Measurements from ENCODE around the gene ADAMTS2. TPM values are rescaled to one million over a fixed set of nuclear protein-coding genes. Genes with fewer than 3 reads are reported as not detected.

Gene ADAMTS2
- total and polyA plus RNA-seq, 2 donors (not counting 3 experiments of a cell fraction or from before 2014, with no cell fraction given): not detected

DNA sequence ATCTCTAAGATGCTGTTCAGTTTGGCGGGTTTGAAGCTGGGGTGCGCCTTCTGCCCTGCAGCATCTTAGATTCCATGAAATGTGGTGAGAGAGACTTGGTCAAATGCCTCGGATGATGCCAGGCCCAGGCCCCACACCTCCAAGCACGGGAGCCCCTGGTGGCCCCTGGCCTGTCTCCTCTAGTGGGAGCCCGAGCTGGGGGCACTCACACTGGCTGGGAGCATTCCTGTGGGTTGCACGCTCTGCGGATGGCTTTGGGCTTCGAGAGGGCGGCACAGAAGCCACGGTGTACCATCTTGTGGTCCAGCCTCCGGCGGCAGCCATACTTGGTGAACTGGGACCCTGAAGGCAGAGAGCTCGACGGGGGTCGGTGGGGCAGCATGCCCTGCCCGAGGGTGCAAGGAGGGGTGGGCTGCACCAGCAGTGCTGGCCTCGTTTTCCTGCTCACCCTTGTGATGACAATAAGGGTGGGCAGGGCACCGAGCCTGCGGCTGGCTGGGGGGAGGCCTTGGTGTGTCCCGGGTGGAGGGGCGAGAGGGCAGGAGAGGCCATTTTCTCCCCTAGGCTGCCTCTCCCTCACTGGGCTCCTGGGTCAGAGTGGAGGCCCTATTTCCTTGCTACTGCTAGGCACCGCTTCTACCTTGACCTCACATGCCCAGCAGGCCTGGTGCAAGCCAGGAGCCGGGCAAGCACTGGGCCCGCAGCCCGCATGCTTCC is 219.3 kb downstream of the ADAMTS2 start:
- Histone ChIP-seq H3K9me3 (replicated peaks; ENCODE audit: control insufficient read depth, insufficient read depth, low read length) (peaks cover 2% of the 10 kb centered on the region), H3K4me2 (ENCODE audit: insufficient read depth, low read length) (no peak overlapping the region), H3K36me3 (ENCODE audit: control insufficient read depth in 2 of 2, extremely low read depth in 1 of 2, insufficient read depth in 2 of 2, low read length in 2 of 2) (no peaks in the 10 kb centered on the region), H3K27me3 (ENCODE audit: control insufficient read depth in 2 of 2, insufficient read depth in 2 of 2, low read length in 2 of 2) (no peaks in the 10 kb centered on the region), H2AFZ (ENCODE audit: low read depth, low read length) (no peak overlapping the region), H3K9me1 (replicated peaks; ENCODE audit: control insufficient read depth, extremely low read depth, insufficient read depth, low read length) (no peaks in the 10 kb centered on the region), H3K4me1 (ENCODE audit: control insufficient read depth, extremely low read depth, insufficient read depth, low read length) (no peaks in the 10 kb centered on the region), H3K9ac (replicated peaks; ENCODE audit: extremely low read depth, insufficient read depth, low read length) (no peak overlapping the region), H3K79me2 (ENCODE audit: control insufficient read depth, insufficient read depth, low read length) (no peaks in the 10 kb centered on the region), H3K4me3 (replicated peaks in 1 of 3; ENCODE audit: insufficient read depth in 1 of 3, low read depth in 1 of 3, low read length in 3 of 3) (no peak overlapping the region), H3K27ac (ENCODE audit: insufficient read depth, low read depth, low read length) (no peak overlapping the region), H4K20me1 (replicated peaks; ENCODE audit: control insufficient read depth, extremely low read depth, insufficient read depth, low read length) (no peaks in the 10 kb centered on the region)
- POLR2A ChIA-PET: no interaction called here
- FAIRE-seq: no peak
- dilution Hi-C loops (cut with MboI; ENCODE audit: extremely low pct_ligation_motif_present, low sequenced_read_pairs): no loop called here
- no TSS peak for BruUV-seq (replicated peaks)
- intact Hi-C loops (cut with micrococcal nuclease): no loop called here
- no peak for DNase-seq (ENCODE audit: low read depth, low spot score)
- TF ChIP-seq GATA2 (IDR thresholded peaks at IDR 0.05; ENCODE audit: insufficient read depth, insufficient read length, low read depth, low read length) (no peak), JUN (IDR thresholded peaks at IDR 0.05; ENCODE audit: borderline replicate concordance, insufficient read depth, insufficient read length, low read depth) (no peak), POLR2AphosphoS5 (IDR thresholded peaks at IDR 0.05; ENCODE audit: insufficient read depth, low read depth, low read length) (no peak), EZH2 (IDR thresholded peaks at IDR 0.05; ENCODE audit: borderline replicate concordance, low read depth, low read length, severe bottlenecking) (no peak), POLR2A (IDR thresholded peaks at IDR 0.05; ENCODE audit: low read depth, low read length) (no peak), MYC (IDR thresholded peaks at IDR 0.05; ENCODE audit: low read depth, low read length) (no peak), FOS (IDR thresholded peaks at IDR 0.05; ENCODE audit: borderline replicate concordance, insufficient read depth, low read length) (no peak)
- TF ChIP-seq, protein P1, sequence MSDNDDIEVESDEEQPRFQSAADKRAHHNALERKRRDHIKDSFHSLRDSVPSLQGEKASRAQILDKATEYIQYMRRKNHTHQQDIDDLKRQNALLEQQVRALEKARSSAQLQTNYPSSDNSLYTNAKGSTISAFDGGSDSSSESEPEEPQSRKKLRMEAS (IDR thresholded peaks at IDR 0.05; ENCODE audit: insufficient read depth, insufficient read length): no peak
- TF ChIP-seq, protein P2, sequence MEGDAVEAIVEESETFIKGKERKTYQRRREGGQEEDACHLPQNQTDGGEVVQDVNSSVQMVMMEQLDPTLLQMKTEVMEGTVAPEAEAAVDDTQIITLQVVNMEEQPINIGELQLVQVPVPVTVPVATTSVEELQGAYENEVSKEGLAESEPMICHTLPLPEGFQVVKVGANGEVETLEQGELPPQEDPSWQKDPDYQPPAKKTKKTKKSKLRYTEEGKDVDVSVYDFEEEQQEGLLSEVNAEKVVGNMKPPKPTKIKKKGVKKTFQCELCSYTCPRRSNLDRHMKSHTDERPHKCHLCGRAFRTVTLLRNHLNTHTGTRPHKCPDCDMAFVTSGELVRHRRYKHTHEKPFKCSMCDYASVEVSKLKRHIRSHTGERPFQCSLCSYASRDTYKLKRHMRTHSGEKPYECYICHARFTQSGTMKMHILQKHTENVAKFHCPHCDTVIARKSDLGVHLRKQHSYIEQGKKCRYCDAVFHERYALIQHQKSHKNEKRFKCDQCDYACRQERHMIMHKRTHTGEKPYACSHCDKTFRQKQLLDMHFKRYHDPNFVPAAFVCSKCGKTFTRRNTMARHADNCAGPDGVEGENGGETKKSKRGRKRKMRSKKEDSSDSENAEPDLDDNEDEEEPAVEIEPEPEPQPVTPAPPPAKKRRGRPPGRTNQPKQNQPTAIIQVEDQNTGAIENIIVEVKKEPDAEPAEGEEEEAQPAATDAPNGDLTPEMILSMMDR (IDR thresholded peaks at IDR 0.05; ENCODE audit: extremely low read depth in 1 of 2, insufficient read depth in 1 of 2, low read depth in 1 of 2, low read length in 2 of 2): no peak
- CTCF ChIA-PET: no interaction called here
